Measurements from ENCODE around the gene CD93.

DNA sequence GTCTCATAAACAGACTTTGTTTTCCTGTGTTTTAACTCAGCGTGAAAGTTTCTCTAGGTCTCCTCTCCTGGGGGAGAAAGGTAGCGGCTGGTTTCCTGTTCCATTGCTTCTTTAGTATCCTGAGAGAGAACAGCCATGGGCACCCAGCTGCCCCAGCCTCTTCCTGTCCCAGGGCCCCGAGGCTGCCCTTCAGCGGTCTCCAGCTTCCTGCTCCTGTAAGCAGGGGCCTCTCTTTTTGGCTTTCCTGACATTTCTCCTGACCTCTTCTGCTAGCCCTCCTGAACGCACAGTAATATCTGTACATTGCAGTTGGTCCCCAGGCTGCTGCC is 53.4 kb downstream of the CD93 start:
- TF ChIP-seq CTBP2 (IDR thresholded peaks at IDR 0.05; ENCODE audit: borderline replicate concordance, insufficient read depth, insufficient read length, low read length): no peak
- TF ChIP-seq, protein P1, sequence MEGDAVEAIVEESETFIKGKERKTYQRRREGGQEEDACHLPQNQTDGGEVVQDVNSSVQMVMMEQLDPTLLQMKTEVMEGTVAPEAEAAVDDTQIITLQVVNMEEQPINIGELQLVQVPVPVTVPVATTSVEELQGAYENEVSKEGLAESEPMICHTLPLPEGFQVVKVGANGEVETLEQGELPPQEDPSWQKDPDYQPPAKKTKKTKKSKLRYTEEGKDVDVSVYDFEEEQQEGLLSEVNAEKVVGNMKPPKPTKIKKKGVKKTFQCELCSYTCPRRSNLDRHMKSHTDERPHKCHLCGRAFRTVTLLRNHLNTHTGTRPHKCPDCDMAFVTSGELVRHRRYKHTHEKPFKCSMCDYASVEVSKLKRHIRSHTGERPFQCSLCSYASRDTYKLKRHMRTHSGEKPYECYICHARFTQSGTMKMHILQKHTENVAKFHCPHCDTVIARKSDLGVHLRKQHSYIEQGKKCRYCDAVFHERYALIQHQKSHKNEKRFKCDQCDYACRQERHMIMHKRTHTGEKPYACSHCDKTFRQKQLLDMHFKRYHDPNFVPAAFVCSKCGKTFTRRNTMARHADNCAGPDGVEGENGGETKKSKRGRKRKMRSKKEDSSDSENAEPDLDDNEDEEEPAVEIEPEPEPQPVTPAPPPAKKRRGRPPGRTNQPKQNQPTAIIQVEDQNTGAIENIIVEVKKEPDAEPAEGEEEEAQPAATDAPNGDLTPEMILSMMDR (IDR thresholded peaks at IDR 0.05; ENCODE audit: control extremely low read depth in 1 of 3, insufficient read depth in 1 of 3, low read depth in 1 of 3, low read length in 3 of 3): no peak
- TF ChIP-seq RFX5 (IDR thresholded peaks at IDR 0.05; ENCODE audit: borderline replicate concordance, low read depth, low read length): no peak
- TF ChIP-seq EZH2 (IDR thresholded peaks at IDR 0.05; ENCODE audit: low read depth, low read length, severe bottlenecking): no peak
- no peak for TF ChIP-seq CHD1 (IDR thresholded peaks at IDR 0.05; ENCODE audit: low read depth, low read length)
- TF ChIP-seq POU5F1 (IDR thresholded peaks at IDR 0.05; ENCODE audit: low read depth, low read length): no peak

All from H1 (cell line).